Mesendoderm (in vitro differentiated cells): Measurements from ENCODE around the gene CFC1.
"Not testable (repeated sequence)": the region's sequence is repeated elsewhere in the genome, so short reads cannot be mapped to it uniquely, and the experiment has no call there.

Experiments used
- DNase-seq: peaks from one replicate; pipeline ENCODE4 v3.0.0; 2013
- H2AK5ac ChIP-seq: 2 replicates; pipeline ENCODE4 v1.6.1; 2013; ENCODE audit warnings: low read length, inconsistent platforms
- H2BK120ac ChIP-seq: 2 replicates; pipeline ENCODE4 v1.6.1; 2013; ENCODE audit warnings: low read depth, mild to moderate bottlenecking, low read length, moderate library complexity, mixed read lengths
- H2BK15ac ChIP-seq: replicated peaks from 2 replicates; pipeline ENCODE4 v1.6.1; 2013; ENCODE audit warnings: low read depth, mild to moderate bottlenecking, moderate library complexity
- H2BK5ac ChIP-seq: 2 replicates; pipeline ENCODE4 v1.6.1; 2013; ENCODE audit warnings: low read length, inconsistent platforms
- H3K18ac ChIP-seq: 2 replicates; pipeline ENCODE4 v1.6.1; 2013; ENCODE audit warnings: mild to moderate bottlenecking, low read length, mixed read lengths
- H3K23ac ChIP-seq: one replicate; pipeline ENCODE4 v1.6.1; 2013; ENCODE audit warnings: low read length
- H3K27ac ChIP-seq: 2 replicates; pipeline ENCODE4 v1.5.1; 2013; ENCODE audit warnings: low read depth, mild to moderate bottlenecking, inconsistent platforms, low read length, moderate library complexity
- H3K27me3 ChIP-seq: 2 replicates; pipeline ENCODE4 v1.6.1; 2013; ENCODE audit warnings: low read length, control low read depth, mild to moderate bottlenecking, inconsistent platforms; ENCODE audit not compliant: insufficient read depth, poor library complexity
- H3K36me3 ChIP-seq: 2 replicates; pipeline ENCODE4 v1.6.1; 2013; ENCODE audit warnings: low read length, inconsistent platforms; ENCODE audit not compliant: control insufficient read depth, insufficient read depth
- H3K4ac ChIP-seq: one replicate; pipeline ENCODE4 v1.6.1; 2013; ENCODE audit warnings: low read depth, mild to moderate bottlenecking, low read length, moderate library complexity
- H3K4me1 ChIP-seq: 2 replicates; pipeline ENCODE4 v1.6.1; 2013; ENCODE audit warnings: low read depth, low read length, inconsistent platforms; ENCODE audit not compliant: control insufficient read depth
- H3K4me2 ChIP-seq: 2 replicates; pipeline ENCODE4 v1.6.1; 2013; ENCODE audit warnings: low read length
- H3K4me3 ChIP-seq: 2 replicates; pipeline ENCODE4 v1.5.1; 2013; ENCODE audit warnings: mild to moderate bottlenecking, low read length
- H3K56ac ChIP-seq: one replicate; pipeline ENCODE4 v1.6.1; 2013; ENCODE audit warnings: low read length
- H3K79me1 ChIP-seq: 2 replicates; pipeline ENCODE4 v1.6.1; 2013; ENCODE audit warnings: low read length, inconsistent platforms
- H3K79me2 ChIP-seq: 2 replicates; pipeline ENCODE4 v1.6.1; 2013; ENCODE audit warnings: mild to moderate bottlenecking, low read length; ENCODE audit not compliant: control insufficient read depth, insufficient read depth
- H3K9ac ChIP-seq: 2 replicates; pipeline ENCODE4 v1.6.1; 2013; ENCODE audit warnings: low read length, inconsistent platforms
- H4K5ac ChIP-seq: one replicate; pipeline ENCODE4 v1.6.1; 2013; ENCODE audit warnings: low read length
- H4K8ac ChIP-seq: one replicate; pipeline ENCODE4 v1.6.1; 2013; ENCODE audit warnings: low read depth, mild to moderate bottlenecking, control low read depth, low read length, moderate library complexity
- WGBS: extraction: QIAGEN DNeasy Blood & Tissue Kit; methylation state at CpG from one replicate; pipeline ENCODE4 v1.1.7; 2013; ENCODE audit warnings: low lambda C conversion rate, missing lambda C conversion rate; ENCODE audit not compliant: insufficient coverage; ENCODE audit errors: extremely low coverage; 5-methylcytosine and 5-hydroxymethylcytosine counted together

The CFC1 gene

DNA sequence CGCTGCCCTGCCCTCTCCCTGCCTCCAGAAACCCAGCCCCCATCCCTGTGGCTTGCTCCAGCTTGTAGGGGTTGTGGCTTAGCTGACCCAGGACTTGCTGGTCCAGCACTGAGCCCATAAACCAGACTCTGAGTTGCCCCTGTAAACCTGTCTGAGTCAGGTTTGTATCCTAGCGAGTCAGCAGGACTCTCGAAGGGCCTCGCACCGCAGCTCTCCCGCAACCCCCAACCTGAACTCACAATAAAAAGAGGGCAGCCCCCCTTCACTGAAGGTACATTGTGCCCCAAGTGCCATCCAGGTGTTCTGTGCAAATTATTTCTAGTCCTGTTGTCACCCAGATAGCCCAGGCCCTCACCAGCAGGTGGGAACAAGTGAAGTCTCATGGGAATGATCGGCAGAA, 17.9 kb downstream of the CFC1 start:
- not testable (repeated sequence) for H3K27ac ChIP-seq, H2BK5ac ChIP-seq, H3K18ac ChIP-seq, H2BK15ac ChIP-seq, H3K56ac ChIP-seq, H3K9ac ChIP-seq, H3K27me3 ChIP-seq, H3K4me1 ChIP-seq, H2BK120ac ChIP-seq, H3K4me3 ChIP-seq, H4K8ac ChIP-seq, H3K79me2 ChIP-seq, H3K79me1 ChIP-seq, H3K4me2 ChIP-seq, H2AK5ac ChIP-seq, H3K4ac ChIP-seq, H4K5ac ChIP-seq, H3K36me3 ChIP-seq, H3K23ac ChIP-seq
- WGBS, result no CpG with 5 or more reads among the region's 7 CpGs
- DNase-seq, result peak; percentile 0

DNA sequence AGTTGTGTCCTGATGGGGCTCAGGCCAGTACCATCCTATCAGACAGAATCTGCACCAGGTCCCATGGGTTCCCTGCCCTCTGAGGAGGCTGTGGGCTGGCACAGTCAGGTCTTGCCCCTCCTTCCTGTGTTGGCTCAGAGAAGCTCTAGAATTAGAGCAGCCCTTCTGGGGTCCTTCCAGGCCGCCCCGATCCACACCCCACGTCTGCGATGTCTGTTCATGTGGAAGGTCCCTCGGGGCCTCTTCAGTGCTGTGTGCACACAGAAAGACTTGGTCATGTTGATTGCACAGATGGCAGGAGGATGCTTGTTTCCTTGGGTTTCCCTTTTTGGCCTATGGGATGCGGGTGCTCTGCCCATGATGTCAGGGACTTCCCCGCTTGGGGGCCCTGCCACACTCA, 20.3 kb downstream of the CFC1 start:
- not testable (repeated sequence) for H2AK5ac ChIP-seq, H3K23ac ChIP-seq, DNase-seq, H3K4me1 ChIP-seq, H4K5ac ChIP-seq, H3K18ac ChIP-seq, H3K9ac ChIP-seq, H2BK5ac ChIP-seq, H3K4ac ChIP-seq, H3K4me2 ChIP-seq, H4K8ac ChIP-seq, H2BK120ac ChIP-seq, H3K27ac ChIP-seq, H3K56ac ChIP-seq, H3K27me3 ChIP-seq, H3K79me2 ChIP-seq, H3K36me3 ChIP-seq, H2BK15ac ChIP-seq, H3K4me3 ChIP-seq, H3K79me1 ChIP-seq
- WGBS, result no CpG with 5 or more reads among the region's 7 CpGs

DNA sequence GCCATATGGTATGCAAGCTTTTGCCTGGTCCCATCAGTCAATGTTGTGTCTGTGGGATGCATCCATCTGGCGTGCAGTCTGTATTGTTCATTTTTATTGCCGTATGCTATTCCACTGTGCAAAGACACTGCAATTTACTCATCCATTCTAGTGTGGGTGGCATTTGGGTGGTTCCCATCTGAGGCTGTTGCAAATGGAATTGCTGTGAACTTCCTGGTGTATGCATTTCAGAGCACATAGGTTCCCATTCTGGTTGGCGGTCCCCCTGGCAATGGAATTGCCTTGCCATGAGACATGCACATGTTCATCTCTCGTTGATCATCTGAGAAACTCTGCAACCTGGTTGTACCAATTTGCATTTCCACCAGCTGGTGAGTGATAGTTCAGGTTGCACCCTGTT, 21.8 kb downstream of the CFC1 start:
- H4K5ac ChIP-seq, H3K36me3 ChIP-seq, H3K4ac ChIP-seq, DNase-seq, H3K79me1 ChIP-seq, H4K8ac ChIP-seq, H3K23ac ChIP-seq, H3K79me2 ChIP-seq, H2BK5ac ChIP-seq, H2BK15ac ChIP-seq, H3K4me3 ChIP-seq, H3K27ac ChIP-seq, H3K27me3 ChIP-seq, H3K18ac ChIP-seq, H3K9ac ChIP-seq, H3K4me1 ChIP-seq, H3K4me2 ChIP-seq, H2AK5ac ChIP-seq, H3K56ac ChIP-seq, H2BK120ac ChIP-seq: not testable (repeated sequence)
- no CpG with 5 or more reads among the region's 4 CpGs for WGBS

DNA sequence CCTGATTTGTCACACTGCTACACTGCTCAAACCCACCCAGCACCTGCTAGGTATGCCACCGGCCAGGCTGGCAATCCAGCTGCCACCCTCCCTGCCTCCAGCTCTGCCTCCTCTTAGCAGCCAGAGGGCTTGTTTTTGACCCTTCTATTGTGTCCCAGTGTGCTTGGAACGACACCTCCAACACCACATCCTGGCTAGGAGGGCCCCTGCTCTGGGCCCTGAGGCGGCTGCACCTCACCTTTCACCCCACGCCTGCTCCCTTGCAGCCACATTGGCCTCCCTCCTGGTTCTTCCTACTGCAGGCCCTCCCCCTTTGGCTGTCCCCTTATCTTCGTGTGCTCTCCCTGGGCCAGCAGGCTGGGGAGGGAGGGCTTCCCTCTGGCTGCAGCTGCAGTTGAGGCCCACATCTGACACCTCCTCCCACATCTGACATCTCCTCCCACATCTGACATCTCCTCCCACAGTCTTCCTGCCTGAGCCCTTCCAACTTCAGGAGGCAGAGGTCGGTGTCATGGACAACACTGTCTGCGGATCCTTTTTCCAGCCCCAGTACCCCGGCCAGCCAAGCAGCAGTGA, 23.1 kb downstream of the CFC1 start:
- H2AK5ac ChIP-seq, H2BK120ac ChIP-seq, H2BK15ac ChIP-seq, H3K9ac ChIP-seq, H3K79me1 ChIP-seq, H3K27me3 ChIP-seq, H4K5ac ChIP-seq, H4K8ac ChIP-seq, H3K18ac ChIP-seq, H3K27ac ChIP-seq, DNase-seq, H3K4ac ChIP-seq, H3K56ac ChIP-seq, H3K4me1 ChIP-seq, H3K36me3 ChIP-seq, H3K79me2 ChIP-seq, H3K4me2 ChIP-seq, H3K4me3 ChIP-seq, H2BK5ac ChIP-seq, H3K23ac ChIP-seq: not testable (repeated sequence)
- no CpG with 5 or more reads among the region's 8 CpGs for WGBS

DNA sequence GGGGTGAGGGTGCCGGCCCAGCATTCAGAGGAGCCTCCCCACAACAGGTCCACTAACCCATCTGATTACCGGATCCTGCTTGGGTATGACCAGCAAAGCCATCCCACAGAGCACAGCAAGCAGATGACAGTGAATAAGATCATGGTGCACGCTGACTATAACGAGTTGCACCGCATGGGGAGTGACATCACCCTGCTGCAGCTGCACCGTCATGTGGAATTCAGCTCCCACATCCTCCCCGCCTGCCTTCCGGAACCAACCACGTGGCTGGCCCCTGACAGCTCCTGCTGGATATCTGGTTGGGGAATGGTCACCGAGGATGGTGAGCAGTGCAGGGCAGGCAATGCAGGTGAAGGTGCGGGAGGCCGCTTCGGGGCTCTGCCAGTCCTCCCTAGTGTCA, 25.1 kb downstream of the CFC1 start:
- not testable (repeated sequence) for H3K56ac ChIP-seq, H3K27me3 ChIP-seq, H3K79me1 ChIP-seq, H2AK5ac ChIP-seq, H3K36me3 ChIP-seq, H3K4me3 ChIP-seq, H2BK5ac ChIP-seq, H3K4ac ChIP-seq, H3K9ac ChIP-seq, H3K79me2 ChIP-seq, H3K23ac ChIP-seq, H3K27ac ChIP-seq, DNase-seq, H4K8ac ChIP-seq, H3K4me2 ChIP-seq, H2BK120ac ChIP-seq, H3K4me1 ChIP-seq, H4K5ac ChIP-seq, H2BK15ac ChIP-seq, H3K18ac ChIP-seq
- no CpG with 5 or more reads among the region's 13 CpGs for WGBS

DNA sequence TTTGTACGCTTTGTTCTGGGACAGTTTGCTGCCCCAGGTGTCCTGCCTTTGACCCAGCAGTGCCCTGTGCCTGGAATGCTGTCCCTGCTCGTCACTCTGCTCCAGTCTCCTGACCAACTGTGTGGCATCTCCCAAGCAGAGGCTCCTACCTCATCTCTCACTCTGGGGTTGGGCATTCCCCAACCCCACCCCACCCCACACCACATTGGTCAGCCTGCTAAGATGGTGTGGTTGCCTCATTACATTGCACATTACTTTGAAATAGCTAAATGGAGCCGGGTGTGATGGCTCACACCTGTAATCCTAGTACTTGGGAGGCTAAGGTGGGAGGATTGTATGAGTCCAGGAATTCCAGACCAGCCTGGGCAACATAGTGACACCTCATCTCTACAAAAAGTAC, 27.4 kb downstream of the CFC1 start:
- H3K79me1 ChIP-seq, H3K27ac ChIP-seq, H2BK120ac ChIP-seq, H3K4me3 ChIP-seq, H2BK5ac ChIP-seq, H3K4me2 ChIP-seq, H3K18ac ChIP-seq, H3K4me1 ChIP-seq, H3K36me3 ChIP-seq, H3K9ac ChIP-seq, H3K23ac ChIP-seq, DNase-seq, H2AK5ac ChIP-seq, H3K79me2 ChIP-seq, H3K56ac ChIP-seq, H2BK15ac ChIP-seq, H3K4ac ChIP-seq, H3K27me3 ChIP-seq, H4K5ac ChIP-seq, H4K8ac ChIP-seq: not testable (repeated sequence)
- WGBS, result no CpG with 5 or more reads among the region's 3 CpGs
